Keratinocyte (primary cell): Measurements from ENCODE around the gene DAGLA.

ENCODE experiments used
- CTCF ChIP-seq, 3 experiments: IDR thresholded peaks in 1 of 3; conservative IDR thresholded peaks in 1 of 3; optimal IDR thresholded peaks in 1 of 3; 2 replicates in 2 of 3; 3 replicates in 1 of 3; pipeline versions ENCODE3 to v1.5.1; 2011; ENCODE audit warnings: low read length in 3 of 3, mild to moderate bottlenecking in 3 of 3, moderate library complexity in 2 of 3, control low read depth in 1 of 3, inconsistent platforms in 1 of 3; ENCODE audit not compliant: insufficient read depth in 2 of 3; ENCODE audit errors: extremely low read depth in 1 of 3
- EZH2 ChIP-seq: IDR thresholded peaks from one replicate; pipeline ENCODE4 v1.6.1; 2012; ENCODE audit warnings: inconsistent platforms, mild to moderate bottlenecking, low read length, moderate library complexity

- TF ChIP-seq CTCF (optimal IDR thresholded peaks at IDR 0.05 in 1 of 3, IDR thresholded peaks at IDR 0.05 in 1 of 3, conservative IDR thresholded peaks at IDR 0.05 in 1 of 3; ENCODE audit: extremely low read depth in 1 of 3, insufficient read depth in 2 of 3, low read length in 3 of 3) (no peak), EZH2 (no peak)
Measured at GRCh38 chr11:61766353-61766841, 86.2 kb downstream of the DAGLA start.
